OCI-LY1 (cell line): ENCODE results near the gene PTPN21.

ENCODE experiments used
- H2AFZ ChIP-seq: fragments of 200-600 bp; sonication (generic), shearing (Covaris generic); 2 replicates; pipeline ENCODE4 v1.6.0; 2014; ENCODE audit warnings: antibody characterized with exemption, mild to moderate bottlenecking, low read length
- H3F3A ChIP-seq: fragments of 200-600 bp; sonication (generic), shearing (Covaris generic); 2 replicates; pipeline ENCODE4 v1.6.0; 2014; ENCODE audit warnings: mild to moderate bottlenecking, antibody characterized with exemption, low read length, moderate library complexity; ENCODE audit not compliant: insufficient read depth
- H3K27ac ChIP-seq: fragments of 200-600 bp; sonication (generic); 2 replicates; pipeline ENCODE4 v1.5.1; 2014; ENCODE audit warnings: low read length, mixed run types, mild to moderate bottlenecking, low read depth; ENCODE audit not compliant: poor library complexity, severe bottlenecking
- H3K27me3 ChIP-seq: fragments of 200-600 bp; sonication (generic); 2 replicates; pipeline ENCODE4 v1.6.0; 2014; ENCODE audit warnings: antibody characterized with exemption, mild to moderate bottlenecking, low read length, moderate library complexity; ENCODE audit not compliant: insufficient read depth
- H3K36me3 ChIP-seq: fragments of 200-600 bp; sonication (generic); 2 replicates; pipeline ENCODE4 v1.6.1; 2014; ENCODE audit warnings: mild to moderate bottlenecking, antibody characterized with exemption, low read length, moderate library complexity, mixed read lengths; ENCODE audit not compliant: insufficient read depth
- H3K4me1 ChIP-seq: fragments of 200-600 bp; sonication (generic); 2 replicates; pipeline ENCODE4 v1.5.1; 2014; ENCODE audit warnings: mild to moderate bottlenecking, low read length, moderate library complexity; ENCODE audit not compliant: insufficient read depth, severe bottlenecking
- H3K4me2 ChIP-seq: fragments of 200-600 bp; sonication (generic), shearing (Covaris generic); 2 replicates; pipeline ENCODE4 v1.6.1; 2014; ENCODE audit warnings: low read length
- H3K4me3 ChIP-seq: fragments of 200-600 bp; sonication (generic); 2 replicates; pipeline ENCODE4 v1.5.1; 2014; ENCODE audit warnings: low read length, low read depth, mild to moderate bottlenecking, mixed read lengths; ENCODE audit not compliant: poor library complexity, severe bottlenecking
- H3K79me2 ChIP-seq: fragments of 200-600 bp; shearing (Covaris generic); 2 replicates; pipeline ENCODE4 v1.6.1; 2016; ENCODE audit warnings: mixed run types, low read length, mixed read lengths; ENCODE audit not compliant: insufficient read depth
- H3K9ac ChIP-seq: fragments of 200-600 bp; sonication (generic), shearing (Covaris generic); 2 replicates; pipeline ENCODE4 v1.6.1; 2014; ENCODE audit warnings: mild to moderate bottlenecking, low read length, mixed read lengths
- H3K9me2 ChIP-seq: fragments of 200-600 bp; sonication (generic), shearing (Covaris generic); 2 replicates; pipeline ENCODE4 v1.6.1; 2014; ENCODE audit warnings: low read depth, mild to moderate bottlenecking, low read length, mixed read lengths
- H3K9me3 ChIP-seq: fragments of 200-600 bp; shearing (Covaris generic); 2 replicates; pipeline ENCODE4 v1.6.1; 2014; ENCODE audit warnings: low read length, mixed read lengths
- H4K20me1 ChIP-seq: fragments of 200-600 bp; sonication (generic), shearing (Covaris generic); 2 replicates; pipeline ENCODE4 v1.6.0; 2016; ENCODE audit warnings: mild to moderate bottlenecking, low read length; ENCODE audit not compliant: insufficient read depth
- CTCF ChIP-seq: fragments of 200-600 bp; sonication (generic), shearing (Covaris generic); IDR thresholded peaks from 2 replicates; pipeline ENCODE4 v1.5.1; 2017; ENCODE audit warnings: mild to moderate bottlenecking, antibody characterized with exemption, low read length, moderate library complexity, mixed read lengths
- EZH2 ChIP-seq: fragments of 200-600 bp; sonication (generic), shearing (Covaris generic); IDR thresholded peaks from 2 replicates; pipeline ENCODE4 v1.8.0; 2017; ENCODE audit warnings: borderline replicate concordance, mixed run types, mild to moderate bottlenecking, antibody characterized with exemption, low read length, moderate library complexity, mixed read lengths

Gene PTPN21

DNA sequence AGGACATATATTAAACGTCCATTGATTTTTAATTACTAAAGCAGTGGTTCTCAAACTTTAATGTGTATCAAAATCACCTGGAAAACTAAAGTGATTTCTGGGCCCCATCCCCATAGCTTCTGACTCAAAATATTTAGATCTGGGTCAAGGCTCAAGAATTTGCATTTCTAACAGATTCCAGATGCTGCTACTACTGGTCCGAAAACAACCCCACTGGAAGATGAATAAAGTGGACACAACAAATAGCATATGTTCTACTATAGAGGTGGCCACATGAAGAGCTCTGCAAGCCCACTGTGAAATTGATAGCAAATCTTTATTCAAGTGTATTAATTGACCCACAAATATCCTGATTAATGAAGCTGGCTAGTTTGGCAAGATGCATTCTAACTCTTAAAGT lies 99.9 kb downstream of the PTPN21 start:
- Histone ChIP-seq H3K4me2 (no peak overlapping the region), H3K4me1 (no peaks in the 10 kb centered on the region), H3F3A (no peaks in the 10 kb centered on the region), H3K36me3 (no peaks in the 10 kb centered on the region), H3K9ac (no peak overlapping the region), H3K4me3 (no peak overlapping the region), H3K27ac (no peak overlapping the region), H2AFZ (no peak overlapping the region), H3K9me3 (no peaks in the 10 kb centered on the region), H3K27me3 (no peaks in the 10 kb centered on the region), H3K79me2 (no peaks in the 10 kb centered on the region), H4K20me1 (no peaks in the 10 kb centered on the region), H3K9me2 (no peaks in the 10 kb centered on the region)
- TF ChIP-seq CTCF: no peak
- no peak for TF ChIP-seq EZH2

GRCh38 chr14:88452231-88452630 lies 102.6 kb downstream of the PTPN21 start:
- no peaks in the 10 kb centered on the region for H3F3A ChIP-seq
- H3K36me3 ChIP-seq: no peaks in the 10 kb centered on the region
- H3K4me1 ChIP-seq: no peaks in the 10 kb centered on the region
- H3K27ac ChIP-seq: no peak overlapping the region
- no peaks in the 10 kb centered on the region for H3K79me2 ChIP-seq
- H3K27me3 ChIP-seq: no peaks in the 10 kb centered on the region
- no peak overlapping the region for H3K9ac ChIP-seq
- H3K9me2 ChIP-seq: no peaks in the 10 kb centered on the region
- no peaks in the 10 kb centered on the region for H3K9me3 ChIP-seq
- H4K20me1 ChIP-seq: no peaks in the 10 kb centered on the region
- H3K4me2 ChIP-seq: no peak overlapping the region
- TF ChIP-seq CTCF (no peak), EZH2 (no peak)
- H3K4me3 ChIP-seq: no peak overlapping the region
- H2AFZ ChIP-seq: no peak overlapping the region

GRCh38 chr14:88439088-88439487 lies 115.7 kb downstream of the PTPN21 start:
- no peaks in the 10 kb centered on the region for H3K9me3 ChIP-seq
- H3K27ac ChIP-seq: no peak overlapping the region
- TF ChIP-seq EZH2 (no peak), CTCF (no peak)
- no peak overlapping the region for H3K4me3 ChIP-seq
- H3F3A ChIP-seq: no peaks in the 10 kb centered on the region
- H3K9me2 ChIP-seq: no peaks in the 10 kb centered on the region
- H3K9ac ChIP-seq: no peak overlapping the region
- no peaks in the 10 kb centered on the region for H3K79me2 ChIP-seq
- no peaks in the 10 kb centered on the region for H3K36me3 ChIP-seq
- no peaks in the 10 kb centered on the region for H3K4me1 ChIP-seq
- H3K4me2 ChIP-seq: no peak overlapping the region
- H3K27me3 ChIP-seq: no peaks in the 10 kb centered on the region
- H2AFZ ChIP-seq: no peak overlapping the region
- H4K20me1 ChIP-seq: no peaks in the 10 kb centered on the region
